Embryonic facial prominence (tissue), 1 donor: ENCODE measurements around the gene CLCN2.

Experiments used
- DNase-seq: peaks from one replicate; pipeline ENCODE4 v3.0.0-alpha.2; 2016; ENCODE audit errors: extremely low spot score

Gene CLCN2

GRCh38 chr3:184361532-184361931, at the start of gene CLCN2, which contains the start of gene POLR2H:
Gene CLCN2, minus strand, starts transcription at chr3:184361605. Its CDS starts 126 bp downstream, at chr3:184361479.
Gene POLR2H, plus strand, starts transcription at chr3:184361710. Its CDS starts 1,783 bp downstream, at chr3:184363493.
- no peak for DNase-seq

- no peak for DNase-seq
Measured at GRCh38 chr3:184409946-184410500, 48.6 kb upstream of the CLCN2 start.

GRCh38 chr3:184409331-184409926, 48.0 kb upstream of the CLCN2 start:
- no peak for DNase-seq

DNA sequence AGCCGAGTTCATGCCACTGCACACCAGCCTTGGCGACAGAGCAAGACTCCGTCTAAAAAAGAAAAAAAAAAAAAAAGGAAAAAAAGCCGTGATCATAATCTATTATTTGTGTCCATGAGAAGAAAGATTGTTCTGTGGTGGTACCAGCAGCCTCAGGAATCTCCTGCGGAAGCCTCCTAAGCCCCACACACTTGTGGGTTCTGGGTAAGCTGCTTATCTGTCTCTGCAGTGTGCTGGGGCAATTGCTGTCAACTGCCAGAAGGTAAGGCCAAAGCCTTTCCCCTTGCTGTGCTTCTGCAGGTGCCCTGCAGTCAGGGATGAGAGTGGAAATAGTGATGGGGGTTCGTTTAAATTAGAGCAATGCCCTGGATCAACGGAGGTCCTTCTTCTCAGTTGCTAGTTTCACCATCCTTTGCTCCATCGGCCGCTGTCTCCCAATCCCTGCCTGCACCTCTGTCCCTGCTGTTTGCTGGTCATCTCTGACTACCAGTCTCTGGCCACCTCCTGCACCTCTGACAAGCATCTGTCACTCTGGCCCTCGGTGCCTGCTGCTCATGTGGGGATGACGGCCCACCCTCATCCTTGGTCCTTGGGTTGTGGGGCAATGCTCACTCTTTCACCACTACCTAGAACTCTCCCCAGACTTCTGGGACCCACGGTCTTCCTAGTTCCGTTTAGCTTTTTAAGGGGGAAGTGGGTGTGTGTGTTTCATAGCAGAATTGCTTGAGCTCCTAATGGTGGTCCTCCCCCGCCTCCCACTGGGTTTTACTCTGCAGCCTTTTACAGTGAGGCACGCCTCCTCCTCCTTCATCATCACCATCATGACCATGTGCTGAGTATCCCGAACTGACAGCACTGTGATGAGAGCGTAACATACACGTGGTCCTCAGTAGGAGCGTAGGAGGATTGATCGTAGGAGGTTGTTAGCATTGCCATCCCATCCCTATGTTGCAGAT, 43.9 kb upstream of the CLCN2 start:
- DNase-seq: no peak

GRCh38 chr3:184399410-184399809, 38.0 kb upstream of the CLCN2 start:
- DNase-seq: peak; percentile 67

GRCh38 chr3:184395320-184395660, 33.9 kb upstream of the CLCN2 start:
- DNase-seq: no peak

GRCh38 chr3:184391266-184391665, 29.9 kb upstream of the CLCN2 start:
- no peak for DNase-seq

- no peak for DNase-seq
Measured at GRCh38 chr3:184389935-184390528, 28.6 kb upstream of the CLCN2 start.

GRCh38 chr3:184389384-184389783, 28.0 kb upstream of the CLCN2 start:
- no peak for DNase-seq

DNA sequence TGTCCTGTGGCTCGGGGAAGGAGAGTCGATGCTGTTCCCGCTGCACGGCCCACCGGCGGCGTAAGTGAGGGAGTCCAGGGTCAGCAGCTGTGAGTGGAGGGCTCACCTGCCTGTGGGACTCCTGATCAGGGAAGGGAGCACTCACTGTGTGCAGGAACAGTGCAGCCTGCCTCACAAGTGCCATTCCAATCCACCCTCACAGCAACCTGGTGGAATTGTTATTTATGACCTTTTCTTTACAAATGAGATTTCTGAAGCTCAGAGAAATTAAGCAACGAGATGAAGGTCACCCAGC, 27.5 kb upstream of the CLCN2 start:
- no peak for DNase-seq

DNA sequence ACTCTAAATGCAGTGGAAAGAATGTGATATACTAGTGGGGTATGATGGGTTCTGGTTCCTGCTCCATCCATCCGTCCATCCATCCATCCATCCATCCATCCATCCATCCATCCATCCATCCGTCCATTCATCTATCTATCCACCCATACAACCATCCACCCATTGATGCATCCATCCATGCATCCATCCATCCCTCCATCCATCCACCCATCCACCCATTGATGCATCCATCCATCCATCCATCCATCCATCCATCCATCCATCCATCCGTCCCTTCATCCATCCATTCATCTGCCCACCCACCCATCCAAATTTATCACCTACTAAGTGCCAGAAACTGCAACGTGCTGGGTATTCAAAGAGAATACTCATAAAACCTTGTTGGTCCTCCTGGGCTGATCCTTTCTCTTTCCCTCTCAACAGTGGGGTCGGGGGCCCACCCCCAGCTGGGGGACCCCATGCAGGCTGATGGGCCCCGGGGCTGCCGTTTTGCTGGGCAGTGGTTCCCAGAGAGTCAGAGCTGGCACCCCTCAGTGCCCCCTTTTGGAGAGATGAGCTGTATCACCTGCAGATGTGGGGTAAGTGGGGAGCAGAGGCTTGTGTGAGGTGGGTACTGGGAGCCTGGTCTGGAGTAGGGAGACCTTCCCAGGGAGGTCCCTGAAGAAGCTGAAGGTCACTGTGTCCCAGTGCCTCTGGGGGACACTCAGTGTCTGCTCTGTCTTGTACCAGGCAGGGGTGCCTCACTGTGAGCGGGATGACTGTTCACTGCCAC, 26.9 kb upstream of the CLCN2 start:
- DNase-seq: no peak

DNA sequence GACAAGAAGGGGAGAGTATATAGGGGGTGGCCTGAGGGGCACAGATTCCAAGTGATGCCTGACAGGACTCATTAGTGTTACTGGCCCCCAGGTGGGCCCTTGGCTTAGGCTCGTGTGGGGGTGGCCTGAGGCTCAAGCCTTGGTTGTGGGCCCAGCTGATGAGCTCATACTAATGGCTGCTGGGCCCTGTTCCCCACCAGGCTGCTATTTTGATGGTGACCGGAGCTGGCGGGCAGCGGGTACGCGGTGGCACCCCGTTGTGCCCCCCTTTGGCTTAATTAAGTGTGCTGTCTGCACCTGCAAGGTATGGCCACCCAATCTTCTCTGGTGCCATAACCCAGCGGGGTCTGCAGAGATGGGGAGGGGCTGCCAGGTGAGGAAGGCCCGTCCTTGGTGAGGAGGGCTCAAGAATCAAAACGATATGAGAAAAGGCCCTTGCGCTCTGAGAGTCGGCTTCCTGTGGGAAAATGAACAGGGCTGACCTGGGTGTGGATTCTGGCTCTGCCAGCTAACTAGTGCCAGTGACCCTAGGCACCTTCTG, 25.8 kb upstream of the CLCN2 start:
- no peak for DNase-seq

DNA sequence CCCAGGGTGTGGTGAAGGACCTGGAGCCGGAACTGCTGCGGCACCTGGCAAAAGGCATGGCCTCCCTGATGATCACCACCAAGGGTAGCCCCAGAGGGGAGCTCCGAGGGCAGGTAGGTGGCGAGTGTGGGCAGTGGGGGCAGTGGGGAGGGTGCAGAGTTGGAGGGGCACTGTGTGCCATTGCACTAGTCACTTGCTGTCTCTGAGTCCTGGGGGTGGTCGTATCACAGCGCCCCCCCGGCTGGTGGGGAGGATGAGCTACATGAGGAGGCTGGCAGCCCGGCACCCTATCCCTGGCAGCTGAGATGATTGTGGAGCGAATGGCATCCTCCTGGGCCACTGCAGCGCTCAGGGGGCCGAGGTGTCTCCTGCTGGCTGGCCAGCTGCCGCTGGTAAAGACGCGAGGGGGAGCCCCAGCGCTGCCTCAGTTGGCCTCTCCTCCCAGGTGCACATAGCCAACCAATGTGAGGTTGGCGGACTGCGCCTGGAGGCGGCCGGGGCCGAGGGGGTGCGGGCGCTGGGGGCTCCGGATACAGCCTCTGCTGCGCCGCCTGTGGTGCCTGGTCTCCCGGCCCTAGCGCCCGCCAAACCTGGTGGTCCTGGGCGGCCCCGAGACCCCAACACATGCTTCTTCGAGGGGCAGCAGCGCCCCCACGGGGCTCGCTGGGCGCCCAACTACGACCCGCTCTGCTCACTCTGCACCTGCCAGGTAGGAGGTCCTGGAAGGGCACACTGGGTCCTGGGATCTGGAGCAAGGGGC, 24.8 kb upstream of the CLCN2 start:
- DNase-seq: no peak

DNA sequence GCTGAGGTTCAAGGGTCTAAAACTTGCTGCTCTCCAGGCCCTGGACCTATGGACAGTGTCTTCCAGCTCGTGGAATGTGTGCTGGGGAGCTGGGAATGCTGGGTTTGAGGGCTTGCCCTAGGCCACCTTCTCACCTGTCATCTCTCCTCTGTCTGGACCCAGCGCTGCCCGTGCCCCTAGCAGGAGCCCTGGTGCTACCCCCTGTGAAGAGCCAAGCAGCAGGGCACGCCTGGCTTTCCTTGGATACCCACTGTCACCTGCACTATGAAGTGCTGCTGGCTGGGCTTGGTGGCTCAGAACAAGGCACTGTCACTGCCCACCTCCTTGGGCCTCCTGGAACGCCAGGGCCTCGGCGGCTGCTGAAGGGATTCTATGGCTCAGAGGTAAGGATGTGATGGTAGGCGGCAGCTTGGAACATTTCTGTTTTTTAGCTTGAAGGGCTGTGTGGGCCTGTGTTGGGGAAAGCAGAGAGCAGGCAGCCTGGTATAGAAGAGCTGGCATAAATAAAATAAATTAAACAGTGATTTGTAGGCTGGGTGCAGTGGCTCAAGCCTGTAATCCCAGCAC, 23.5 kb upstream of the CLCN2 start:
- DNase-seq: no peak

GRCh38 chr3:184384342-184384741, 22.9 kb upstream of the CLCN2 start:
- DNase-seq: no peak

DNA sequence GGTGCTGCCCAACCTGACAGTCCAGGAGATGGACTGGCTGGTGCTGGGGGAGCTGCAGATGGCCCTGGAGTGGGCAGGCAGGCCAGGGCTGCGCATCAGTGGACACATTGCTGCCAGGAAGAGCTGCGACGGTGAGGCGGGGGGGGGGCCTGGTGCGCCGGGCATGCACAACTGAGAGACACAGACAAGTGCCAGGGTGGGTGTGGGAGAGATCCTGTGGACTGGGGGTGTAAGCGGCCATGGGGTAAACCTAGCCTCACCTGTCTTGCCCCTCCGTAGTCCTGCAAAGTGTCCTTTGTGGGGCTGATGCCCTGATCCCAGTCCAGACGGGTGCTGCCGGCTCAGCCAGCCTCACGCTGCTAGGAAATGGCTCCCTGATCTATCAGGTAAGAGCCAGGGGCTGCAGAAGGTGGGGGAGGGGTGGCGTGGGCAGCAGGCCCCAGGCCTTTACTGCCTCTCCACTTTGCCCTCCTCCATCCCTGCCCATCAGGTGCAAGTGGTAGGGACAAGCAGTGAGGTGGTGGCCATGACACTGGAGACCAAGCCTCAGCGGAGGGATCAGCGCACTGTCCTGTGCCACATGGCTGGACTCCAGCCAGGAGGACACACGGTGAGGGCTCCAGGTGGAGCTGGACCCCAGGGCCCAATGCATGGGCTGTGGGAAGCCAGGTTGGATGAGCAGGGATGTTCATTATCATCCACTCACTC, 21.8 kb upstream of the CLCN2 start:
- no peak for DNase-seq

- DNase-seq: no peak
Measured at GRCh38 chr3:184382326-184383032, 21.1 kb upstream of the CLCN2 start.

DNA sequence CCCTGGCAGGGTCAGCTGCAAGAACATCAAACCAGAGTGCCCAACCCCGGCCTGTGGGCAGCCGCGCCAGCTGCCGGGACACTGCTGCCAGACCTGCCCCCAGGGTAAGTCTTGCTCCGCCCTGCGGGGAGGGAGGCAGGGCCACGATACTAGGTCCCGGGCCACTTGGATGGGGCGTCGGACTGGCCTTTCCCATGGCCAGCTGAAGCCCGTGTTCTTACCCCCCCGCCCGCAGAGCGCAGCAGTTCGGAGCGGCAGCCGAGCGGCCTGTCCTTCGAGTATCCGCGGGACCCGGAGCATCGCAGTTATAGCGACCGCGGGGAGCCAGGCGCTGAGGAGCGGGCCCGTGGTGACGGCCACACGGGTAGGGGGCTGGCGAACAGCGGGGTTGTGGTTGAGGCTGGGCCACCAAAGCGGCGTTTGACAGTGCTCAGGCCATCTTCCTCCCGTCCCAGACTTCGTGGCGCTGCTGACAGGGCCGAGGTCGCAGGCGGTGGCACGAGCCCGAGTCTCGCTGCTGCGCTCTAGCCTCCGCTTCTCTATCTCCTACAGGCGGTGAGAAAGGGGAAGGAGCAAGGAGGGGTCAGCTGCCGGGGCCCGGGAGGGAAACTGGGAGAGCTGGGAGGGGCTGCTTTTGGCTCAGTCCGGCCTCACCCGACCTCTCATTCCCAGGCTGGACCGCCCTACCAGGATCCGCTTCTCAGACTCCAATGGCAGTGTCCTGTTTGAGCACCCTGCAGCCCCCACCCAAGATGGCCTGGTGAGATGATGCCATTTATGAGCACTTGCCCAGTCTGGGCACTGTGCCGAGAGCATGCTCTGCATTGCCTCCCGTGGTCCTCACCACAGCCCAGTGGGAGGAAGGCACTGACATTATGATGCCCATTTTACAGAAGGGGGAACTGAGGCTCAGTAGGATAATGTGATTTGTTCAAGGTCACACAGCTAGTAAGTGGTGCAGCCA, 20.1 kb upstream of the CLCN2 start:
- no peak for DNase-seq
